Right lobe of liver (tissue), 6 donors: ENCODE data around the gene MT1E. TPM values are rescaled to one million over a fixed set of nuclear protein-coding genes. Genes with fewer than 3 reads are reported as not detected.
A peak's percentile ranks its signal among the peaks of the same experiment; 100 is the strongest.

ENCODE experiments used
- ATAC-seq, 4 donors: fragments of 200-7000 bp; cut with Tn5 transposase; one replicate each; pipeline ENCODE4 v1.9.1; 2020; ENCODE audit warnings: mild to moderate bottlenecking in 4 of 4, moderate library complexity in 4 of 4
- DNase-seq, 3 donors: peaks; one replicate each; pipeline ENCODE4 v3.0.0-alpha.2; 2020
- H3K27ac ChIP-seq, 3 donors: fragments of 200-600 bp; one replicate each; pipeline ENCODE4 v1.8.0; 2022
- H3K27me3 ChIP-seq, 2 donors: fragments of 200-600 bp; one replicate each; pipeline ENCODE4 v1.8.0; 2022
- H3K36me3 ChIP-seq, 4 donors: fragments of 200-600 bp; sonication (generic) in 1 of 4; one replicate each; pipeline versions ENCODE4 v1.5.1 to v1.8.0; 2017 to 2022; ENCODE audit warnings: control low read depth in 1 of 4
- H3K4me1 ChIP-seq, 4 donors: fragments of 200-600 bp; sonication (generic) in 1 of 4; one replicate each; pipeline versions ENCODE4 v1.5.1 to v1.8.0; 2017 to 2022; ENCODE audit warnings: control low read depth in 1 of 4
- H3K4me3 ChIP-seq, 3 donors: fragments of 200-600 bp; one replicate each; pipeline ENCODE4 v1.8.0; 2022
- H3K9me3 ChIP-seq, 4 donors: fragments of 200-600 bp; sonication (generic) in 1 of 4; one replicate each; pipeline versions ENCODE4 v1.5.1 to v1.8.0; 2017 to 2022; ENCODE audit warnings: control low read depth in 1 of 4
- POLR2A ChIP-seq: fragments of 450-650 bp; IDR thresholded peaks from one replicate; pipeline ENCODE4 v1.6.1; 2017; ENCODE audit warnings: antibody characterized with exemption, mild to moderate bottlenecking
- WGBS: methylation state at CpG from one replicate; pipeline ENCODE4 v1.1.6; 2018; ENCODE audit warnings: low coverage, low lambda C conversion rate; ENCODE audit not compliant: insufficient coverage; ENCODE audit errors: missing lambda C conversion rate; 5-methylcytosine and 5-hydroxymethylcytosine counted together
- intact Hi-C, 2 donors: fragments of 100-400 bp; cut with DNase I; formaldehyde crosslinking; loops; one replicate each; pipeline versions ENCODE4 v1.11.2 to v1.14.1; 2022
- total RNA-seq, 6 experiments: library from RNA; depleted of rRNA in 2 of 6; stranded (reverse); fragments of >200 nt in 2 of 6; fragmentation: NEBNext Ultra II Directional in 3 of 6; extraction: Animal tissue kit (Norgen Biotek cat#: 25700) in 3 of 6; gene quantifications; one replicate each; pipeline versions ENCODE4 v1.1.0 to v1.2.4, GENCODE V29; 2016 to 2023
- TF ChIP-seq, protein P1 (sequence below), 4 donors: fragments of 200-600 bp in 3 of 4; fragments of 450-650 bp in 1 of 4; IDR thresholded peaks; one replicate each; pipeline versions ENCODE4 v1.5.1 to v1.8.0; 2016 to 2022; ENCODE audit warnings: antibody characterized with exemption in 4 of 4, mild to moderate bottlenecking in 2 of 4
- donor health status: DM: no; HTN: yes; CAD: no.
- donor health status: DM: no; HTN: no; CAD: no.
- donor health status: DM: no; HTN: no; CAD: no.
- donor health status: DM: no; HTN: yes; CAD: no.
- donor health status: DM: no; HTN: yes; CAD: no.

MT1E gene
- total RNA-seq, 6 experiments from 2014 or later = 403 to 1,748 (median 691) TPM

- no peaks in the 10 kb centered on the region for H3K9me3 ChIP-seq
- peaks cover 0 to 41% (median 4%) of the 10 kb centered on the region in 4 donors for H3K4me1 ChIP-seq
- ATAC-seq (no peak), DNase-seq (no peak)
- H3K27ac ChIP-seq = no peak overlapping the region
- 100% methylated on average over 1 of the region's 1 CpG for whole genome bisulfite sequencing
- TF ChIP-seq POLR2A = no peak
- TF ChIP-seq, protein P1, sequence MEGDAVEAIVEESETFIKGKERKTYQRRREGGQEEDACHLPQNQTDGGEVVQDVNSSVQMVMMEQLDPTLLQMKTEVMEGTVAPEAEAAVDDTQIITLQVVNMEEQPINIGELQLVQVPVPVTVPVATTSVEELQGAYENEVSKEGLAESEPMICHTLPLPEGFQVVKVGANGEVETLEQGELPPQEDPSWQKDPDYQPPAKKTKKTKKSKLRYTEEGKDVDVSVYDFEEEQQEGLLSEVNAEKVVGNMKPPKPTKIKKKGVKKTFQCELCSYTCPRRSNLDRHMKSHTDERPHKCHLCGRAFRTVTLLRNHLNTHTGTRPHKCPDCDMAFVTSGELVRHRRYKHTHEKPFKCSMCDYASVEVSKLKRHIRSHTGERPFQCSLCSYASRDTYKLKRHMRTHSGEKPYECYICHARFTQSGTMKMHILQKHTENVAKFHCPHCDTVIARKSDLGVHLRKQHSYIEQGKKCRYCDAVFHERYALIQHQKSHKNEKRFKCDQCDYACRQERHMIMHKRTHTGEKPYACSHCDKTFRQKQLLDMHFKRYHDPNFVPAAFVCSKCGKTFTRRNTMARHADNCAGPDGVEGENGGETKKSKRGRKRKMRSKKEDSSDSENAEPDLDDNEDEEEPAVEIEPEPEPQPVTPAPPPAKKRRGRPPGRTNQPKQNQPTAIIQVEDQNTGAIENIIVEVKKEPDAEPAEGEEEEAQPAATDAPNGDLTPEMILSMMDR (IDR thresholded peaks at IDR 0.05) = no peak
- H3K27me3 ChIP-seq = no peaks in the 10 kb centered on the region
- no peaks in the 10 kb centered on the region for H3K36me3 ChIP-seq
- H3K4me3 ChIP-seq = no peak overlapping the region
- intact Hi-C loops = no loop called here
Measured at GRCh38 chr16:56645311-56645710, 19.7 kb downstream of the MT1E start.

- no peak overlapping the region for H3K27ac ChIP-seq
- peaks cover 0 to 41% (median 4%) of the 10 kb centered on the region in 4 donors for H3K4me1 ChIP-seq
- no peak overlapping the region for H3K4me3 ChIP-seq
- ATAC-seq (no peak), DNase-seq (no peak)
- no peaks in the 10 kb centered on the region for H3K27me3 ChIP-seq
- no CpG with 5 or more reads among the region's 1 CpG for WGBS
- intact Hi-C loops = no loop called here
- H3K9me3 ChIP-seq = no peaks in the 10 kb centered on the region
- no peak for TF ChIP-seq POLR2A
- TF ChIP-seq, protein P1 (IDR thresholded peaks at IDR 0.05) = no peak
- no peaks in the 10 kb centered on the region for H3K36me3 ChIP-seq
Measured at GRCh38 chr16:56645838-56646237, 20.3 kb downstream of the MT1E start.

- no peaks in the 10 kb centered on the region for H3K9me3 ChIP-seq
- peak; percentile 69 to 92 (median 91) for DNase-seq
- peaks cover 0 to 36% (median 4%) of the 10 kb centered on the region in 4 donors for H3K4me1 ChIP-seq
- H3K27me3 ChIP-seq = no peaks in the 10 kb centered on the region
- no peaks in the 10 kb centered on the region for H3K36me3 ChIP-seq
- 37% methylated on average over 3 of the region's 33 CpGs for WGBS
- intact Hi-C loops = no loop called here
- peak overlapping the region in 2 of 3 donors; percentile 51 to 85 for H3K27ac ChIP-seq
- TF ChIP-seq, protein P1 (IDR thresholded peaks at IDR 0.05) = peak in 3 of 4 donors; percentile 20 to 28 (median 28)
- TF ChIP-seq POLR2A = peak; percentile 59
- ATAC-seq = peak; percentile 73 to 81 (median 78)
- peak overlapping the region in 1 of 3 donors; percentile 37 for H3K4me3 ChIP-seq
Measured at GRCh38 chr16:56647641-56648431, 22.3 kb downstream of the MT1E start.

GRCh38 chr16:56649271-56649670 lies 23.7 kb downstream of the MT1E start:
- WGBS = no CpG with 5 or more reads among the region's 2 CpGs
- Histone ChIP-seq H3K9me3 (no peaks in the 10 kb centered on the region), H3K4me3 (no peak overlapping the region), H3K27ac (peak overlapping the region in 1 of 3 donors; percentile 85), H3K36me3 (no peaks in the 10 kb centered on the region), H3K4me1 (peaks cover 0 to 24% (median 0%) of the 10 kb centered on the region in 4 donors), H3K27me3 (no peaks in the 10 kb centered on the region)
- no peak for DNase-seq
- TF ChIP-seq POLR2A = no peak
- TF ChIP-seq, protein P1 (IDR thresholded peaks at IDR 0.05) = no peak
- ATAC-seq = no peak
- intact Hi-C loops = no loop called here
